GM23248 (cell line): ENCODE results near the gene PJVK. TPM values are rescaled to one million over a fixed set of nuclear protein-coding genes. Genes with fewer than 3 reads are reported as not detected.

Experiments
- DNase-seq: peaks from one replicate; pipeline ENCODE4 v3.0.0-alpha.2; 2015
- H2AFZ ChIP-seq: fragments of 200-600 bp; sonication (generic); 2 replicates; pipeline ENCODE4 v1.6.1; 2016; ENCODE audit warnings: antibody characterized with exemption
- H3F3A ChIP-seq: fragments of 200-600 bp; sonication (generic); 2 replicates; pipeline ENCODE4 v1.6.1; 2016; ENCODE audit warnings: mild to moderate bottlenecking, antibody characterized with exemption, mixed run types; ENCODE audit not compliant: insufficient read depth
- H3K27ac ChIP-seq: fragments of 200-600 bp; sonication (generic); 2 replicates; pipeline ENCODE4 v1.5.1; 2016; ENCODE audit warnings: mild to moderate bottlenecking
- H3K27me3 ChIP-seq: fragments of 200-600 bp; sonication (generic); replicated peaks from 2 replicates; pipeline ENCODE4 v1.6.1; 2016; ENCODE audit warnings: mild to moderate bottlenecking; ENCODE audit not compliant: insufficient read depth
- H3K36me3 ChIP-seq: fragments of 200-600 bp; sonication (generic); 2 replicates; pipeline ENCODE4 v1.6.1; 2016; ENCODE audit warnings: low read depth, mild to moderate bottlenecking
- H3K4me1 ChIP-seq: fragments of 200-600 bp; sonication (generic); 2 replicates; pipeline ENCODE4 v1.6.1; 2016; ENCODE audit warnings: mild to moderate bottlenecking; ENCODE audit not compliant: insufficient read depth
- H3K4me2 ChIP-seq: fragments of 200-600 bp; sonication (generic); one replicate; pipeline ENCODE4 v1.6.1; 2016; ENCODE audit warnings: mild to moderate bottlenecking; ENCODE audit not compliant: unreplicated experiment
- H3K4me3 ChIP-seq: fragments of 200-600 bp; sonication (generic); 2 replicates; pipeline ENCODE4 v1.5.1; 2016; ENCODE audit warnings: mild to moderate bottlenecking
- H3K79me2 ChIP-seq: fragments of 200-600 bp; sonication (generic); 2 replicates; pipeline ENCODE4 v1.6.1; 2016; ENCODE audit warnings: mild to moderate bottlenecking; ENCODE audit not compliant: insufficient read depth
- H3K9ac ChIP-seq: fragments of 200-600 bp; sonication (generic); 2 replicates; pipeline ENCODE4 v1.6.1; 2016; ENCODE audit warnings: mild to moderate bottlenecking
- H3K9me2 ChIP-seq: fragments of 200-600 bp; sonication (generic); 2 replicates; pipeline ENCODE4 v1.6.1; 2016; ENCODE audit warnings: mixed run types, mild to moderate bottlenecking, moderate library complexity; ENCODE audit not compliant: insufficient read depth
- H3K9me3 ChIP-seq: fragments of 200-600 bp; sonication (generic); one replicate; pipeline ENCODE4 v1.6.1; 2017; ENCODE audit warnings: low read depth
- H4K20me1 ChIP-seq: fragments of 200-600 bp; sonication (generic); 2 replicates; pipeline ENCODE4 v1.6.0; 2016; ENCODE audit not compliant: insufficient read depth
- EZH2 ChIP-seq: fragments of 200-600 bp; sonication (generic); IDR thresholded peaks from 2 replicates; pipeline ENCODE4 v1.6.1; 2018; ENCODE audit warnings: antibody characterized with exemption, mild to moderate bottlenecking; ENCODE audit not compliant: insufficient read depth, poor library complexity, severe bottlenecking
- EZH2phosphoT487 ChIP-seq: fragments of 200-600 bp; sonication (generic); IDR thresholded peaks from 2 replicates; pipeline ENCODE4 v1.6.1; 2018; ENCODE audit warnings: antibody characterized with exemption, moderate library complexity, mild to moderate bottlenecking, low read depth; ENCODE audit not compliant: insufficient read depth
- WGBS, 2 experiments: methylation state at CpG; one replicate each; pipeline ENCODE4 v1.1.6; 2015 to 2017; ENCODE audit warnings: low lambda C conversion rate in 2 of 2, low coverage in 1 of 2; ENCODE audit errors: missing lambda C conversion rate in 2 of 2; 5-methylcytosine and 5-hydroxymethylcytosine counted together
- in situ Hi-C: fragments of 300-500 bp; cut with MboI; formaldehyde crosslinking; loops from 2 replicates; pipeline ENCODE4 v1.15.0; 2020
- polyA plus RNA-seq: library from polyadenylated mRNA; unstranded; fragments of >200 nt; fragmentation: Nextera tagmentation; extraction: Ambion mirVana; gene quantifications from 2 replicates; pipeline ENCODE4 v1.2.1, GENCODE V29; 2016
- total RNA-seq: library from RNA; depleted of rRNA; stranded (reverse); fragments of >200 nt; shearing (Covaris generic); gene quantifications from 2 replicates; pipeline ENCODE4 v1.2.3, GENCODE V29; 2014

Gene PJVK
- total and polyA plus RNA-seq, 2 experiments from 2014 or later: 0.97 to 1.6 TPM

DNA sequence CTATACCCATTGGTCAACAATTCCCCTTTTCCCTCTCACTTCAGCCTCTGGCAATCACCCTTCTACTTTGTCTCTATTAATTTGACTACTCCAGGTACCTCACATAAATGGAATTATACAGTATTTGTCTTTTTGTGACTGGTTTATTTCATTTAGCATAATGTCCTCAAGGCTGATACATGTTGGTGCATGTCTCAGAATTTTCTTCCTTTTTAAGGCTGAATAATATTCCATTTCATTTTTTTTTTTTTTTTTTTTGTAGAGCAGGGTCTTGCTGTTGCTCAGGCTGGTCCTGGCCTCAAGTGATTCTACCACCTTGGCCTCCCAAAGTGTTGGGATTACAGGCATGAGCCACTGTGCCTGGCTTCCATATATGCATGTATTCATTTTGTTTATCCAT lies 25.3 kb downstream of the PJVK start:
- DNase-seq: no peak
- no peaks in the 10 kb centered on the region for H3K9me2 ChIP-seq
- no peaks in the 10 kb centered on the region for H4K20me1 ChIP-seq
- H3K36me3 ChIP-seq: no peaks in the 10 kb centered on the region
- no peak overlapping the region for H3K9ac ChIP-seq
- H3K79me2 ChIP-seq: peaks cover 31% of the 10 kb centered on the region
- peaks cover 12% of the 10 kb centered on the region for H3F3A ChIP-seq
- H3K27ac ChIP-seq: no peak overlapping the region
- H3K4me1 ChIP-seq: peaks cover 21% of the 10 kb centered on the region
- in situ Hi-C loops: no loop called here
- no peak overlapping the region for H3K4me3 ChIP-seq
- H3K27me3 ChIP-seq: no peaks in the 10 kb centered on the region
- TF ChIP-seq EZH2 (no peak), EZH2phosphoT487 (no peak)
- no peaks in the 10 kb centered on the region for H3K9me3 ChIP-seq
- peak overlapping the region; percentile 100 for H3K4me2 ChIP-seq
- no peak overlapping the region for H2AFZ ChIP-seq

GRCh38 chr2:178477443-178478129 lies 26.4 kb downstream of the PJVK start:
- no peak for DNase-seq
- H3K79me2 ChIP-seq: peaks cover 42% of the 10 kb centered on the region
- in situ Hi-C loops: no loop called here
- no peaks in the 10 kb centered on the region for H3K9me2 ChIP-seq
- 1 to 4% methylated on average over 3 of the region's 3 CpGs for WGBS, 2 experiments
- no peaks in the 10 kb centered on the region for H3K9me3 ChIP-seq
- no peaks in the 10 kb centered on the region for H3K36me3 ChIP-seq
- H3F3A ChIP-seq: peaks cover 12% of the 10 kb centered on the region
- TF ChIP-seq EZH2phosphoT487 (no peak), EZH2 (no peak)
- H3K4me3 ChIP-seq: peak overlapping the region; percentile 100
- peak overlapping the region; percentile 99 for H3K27ac ChIP-seq
- no peaks in the 10 kb centered on the region for H3K27me3 ChIP-seq
- H3K4me2 ChIP-seq: peak overlapping the region; percentile 100
- H4K20me1 ChIP-seq: no peaks in the 10 kb centered on the region
- H3K4me1 ChIP-seq: peaks cover 30% of the 10 kb centered on the region
- peak overlapping the region; percentile 100 for H2AFZ ChIP-seq
- H3K9ac ChIP-seq: peak overlapping the region; percentile 100

- Histone ChIP-seq H3K9me2 (no peaks in the 10 kb centered on the region), H3K4me1 (peaks cover 30% of the 10 kb centered on the region), H3K4me2 (peak overlapping the region; percentile 100), H3K27ac (peak overlapping the region; percentile 99), H4K20me1 (no peaks in the 10 kb centered on the region), H3F3A (peaks cover 12% of the 10 kb centered on the region), H3K36me3 (no peaks in the 10 kb centered on the region), H3K27me3 (no peaks in the 10 kb centered on the region), H3K79me2 (peaks cover 47% of the 10 kb centered on the region), H3K4me3 (peak overlapping the region; percentile 100), H2AFZ (peak overlapping the region; percentile 100), H3K9me3 (no peaks in the 10 kb centered on the region), H3K9ac (peak overlapping the region; percentile 100)
- TF ChIP-seq EZH2phosphoT487 (no peak), EZH2 (no peak)
- in situ Hi-C loops: no loop called here
- DNase-seq: peak; percentile 68
- WGBS, 2 experiments: 1% methylated on average over 10 of the region's 10 CpGs
These were observed 26.9 kb downstream of the PJVK start for GRCh38 chr2:178478130-178478438.

GRCh38 chr2:178478439-178479274 lies 27.5 kb downstream of the PJVK start, which contains the start of gene FKBP7:
Gene FKBP7 (minus strand): TSS chr2:178478600. CDS start chr2:178478499, 101 bp downstream.
- Histone ChIP-seq H3K79me2 (peaks cover 53% of the 10 kb centered on the region), H4K20me1 (no peaks in the 10 kb centered on the region; the same call in 1 of the 2 replicates), H3K36me3 (no peaks in the 10 kb centered on the region), H3F3A (peaks cover 12% of the 10 kb centered on the region), H3K27ac (peak within 1 kb of the TSS; percentile 99), H3K9ac (peak within 1 kb of the TSS; percentile 100), H3K9me2 (no peaks in the 10 kb centered on the region), H3K4me1 (peaks cover 30% of the 10 kb centered on the region), H3K4me3 (peak within 1 kb of the TSS; percentile 100), H2AFZ (peak within 1 kb of the TSS; percentile 100), H3K27me3 (no peaks in the 10 kb centered on the region), H3K4me2 (peak within 1 kb of the TSS; percentile 100), H3K9me3 (no peaks in the 10 kb centered on the region)
- peak; percentile 96 for DNase-seq
- TF ChIP-seq EZH2: no peak
- WGBS, 2 experiments: 1 to 2% methylated on average over 44 to 51 of the region's 56 CpGs
- in situ Hi-C loops: no loop called here
